Non-pigmented ciliary epithelial cell (primary cell): ENCODE results near the gene NR5A1.
A peak's percentile ranks its signal among the peaks of the same experiment; 100 is the strongest.

Experiments used
- DNase-seq: peaks from one replicate; pipeline ENCODE4 v3.0.0-alpha.2; 2010; ENCODE audit warnings: low read depth

NR5A1 gene

DNA sequence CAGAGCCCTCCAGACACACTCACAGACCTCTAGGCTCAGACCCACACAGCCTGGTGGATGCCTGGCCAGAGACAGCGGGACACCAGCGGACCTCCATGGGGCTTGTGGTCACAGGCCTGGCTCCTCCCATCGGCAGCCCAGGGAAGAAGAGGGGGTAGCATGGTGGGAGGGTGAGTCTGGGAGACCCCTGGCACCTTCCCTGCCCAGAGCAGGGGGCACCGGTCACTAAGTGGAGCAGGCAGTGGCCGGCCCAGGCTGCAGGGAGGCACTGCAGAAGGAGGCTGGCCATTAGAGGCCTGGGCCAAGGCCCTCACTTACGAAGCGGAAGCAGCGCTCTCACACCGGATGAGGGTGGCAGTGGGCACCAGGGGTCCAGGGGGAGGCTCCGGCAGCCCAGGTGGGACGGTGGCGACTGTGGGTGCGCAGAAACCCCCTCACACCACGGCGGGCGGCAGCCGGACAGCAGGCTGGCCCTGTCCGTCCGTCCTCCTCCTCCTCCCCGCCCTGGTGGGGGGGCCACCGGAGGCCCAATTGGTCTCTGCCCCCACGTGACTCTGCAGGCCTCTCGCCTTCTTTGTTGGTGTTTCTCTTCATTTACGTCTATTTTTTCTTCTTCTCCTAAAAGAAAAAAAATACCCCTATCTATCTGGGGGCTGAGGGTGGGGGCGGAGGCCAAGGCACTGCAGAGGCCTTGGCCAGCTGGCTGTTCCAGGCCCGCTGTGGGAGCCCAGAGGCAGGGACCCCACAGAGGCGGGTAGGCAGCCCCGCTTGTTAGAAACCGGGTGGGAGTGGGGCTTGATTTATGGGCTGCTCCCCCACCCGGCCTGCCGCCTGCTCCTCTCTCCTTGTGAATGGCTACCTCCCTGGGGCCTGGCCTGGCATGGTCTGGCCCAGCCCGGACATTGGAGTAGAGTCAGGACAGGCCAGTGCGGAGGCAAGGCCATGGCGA, at the start of gene NR5A1:
Gene NR5A1 (minus strand): TSS at position 469 of the 949 bp plus-strand sequence. CDS start 4,004 bp downstream, outside the sequence.
- no peak for DNase-seq

DNA sequence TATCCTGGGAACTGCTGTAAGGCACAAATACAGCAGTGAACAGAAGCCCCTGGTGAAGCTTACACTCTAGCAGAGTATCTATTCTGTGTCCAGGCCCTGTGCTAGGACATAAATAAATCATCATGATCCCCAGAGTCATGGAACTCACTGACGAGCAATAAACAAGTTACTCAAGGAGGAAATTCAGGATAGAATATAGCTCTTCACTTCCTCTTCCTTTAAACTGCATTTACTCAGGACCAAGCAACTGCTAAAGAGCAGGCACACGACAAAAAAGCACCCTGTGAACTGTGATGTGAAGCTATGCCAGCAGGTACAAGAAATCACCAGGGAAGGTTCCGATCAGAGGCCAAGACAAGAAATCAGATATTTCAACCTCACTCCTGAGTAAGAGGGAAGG, 47.8 kb upstream of the NR5A1 start:
- DNase-seq = no peak

GRCh38 chr9:124553738-124554137, 46.5 kb upstream of the NR5A1 start:
- peak; percentile 83 for DNase-seq

GRCh38 chr9:124552273-124552605, 45.0 kb upstream of the NR5A1 start:
- no peak for DNase-seq

DNA sequence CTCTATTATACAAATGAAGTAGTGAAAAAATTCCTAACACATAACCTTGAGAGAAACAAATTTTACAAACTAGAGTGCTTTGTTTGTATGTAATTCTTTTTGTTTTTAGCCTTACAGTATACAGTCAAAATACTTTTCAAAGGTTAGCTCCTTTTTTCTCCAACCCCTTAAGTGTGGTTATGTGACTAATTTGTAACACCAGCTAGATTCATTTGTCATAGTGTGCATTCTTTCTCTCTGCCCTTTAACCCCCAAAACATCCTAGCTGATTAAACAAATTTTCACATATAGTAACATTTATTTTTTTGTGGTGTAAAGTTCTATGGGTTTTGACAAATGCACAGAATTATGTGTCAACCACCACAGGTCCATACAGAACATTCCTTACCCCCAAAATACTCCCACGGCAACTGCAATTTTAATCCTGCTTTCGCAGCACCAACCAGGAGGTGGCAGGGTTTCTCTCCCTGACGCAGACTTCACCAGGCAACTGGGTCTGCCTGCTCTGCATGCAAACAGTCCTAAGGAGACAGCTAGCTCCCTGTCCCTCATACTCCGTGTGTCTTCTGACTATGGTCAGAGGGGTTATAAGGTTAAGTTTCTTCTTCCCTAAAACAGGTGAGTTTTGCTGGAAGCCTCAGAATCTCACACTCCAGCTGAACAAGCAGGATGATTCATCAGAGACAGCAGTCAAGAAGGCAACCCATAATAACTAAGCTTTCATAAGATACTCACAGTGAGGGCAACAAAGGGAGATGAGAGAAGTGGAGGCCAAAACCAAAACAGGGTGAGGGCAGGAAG, 44.5 kb upstream of the NR5A1 start:
- peak; percentile 63 for DNase-seq

DNA sequence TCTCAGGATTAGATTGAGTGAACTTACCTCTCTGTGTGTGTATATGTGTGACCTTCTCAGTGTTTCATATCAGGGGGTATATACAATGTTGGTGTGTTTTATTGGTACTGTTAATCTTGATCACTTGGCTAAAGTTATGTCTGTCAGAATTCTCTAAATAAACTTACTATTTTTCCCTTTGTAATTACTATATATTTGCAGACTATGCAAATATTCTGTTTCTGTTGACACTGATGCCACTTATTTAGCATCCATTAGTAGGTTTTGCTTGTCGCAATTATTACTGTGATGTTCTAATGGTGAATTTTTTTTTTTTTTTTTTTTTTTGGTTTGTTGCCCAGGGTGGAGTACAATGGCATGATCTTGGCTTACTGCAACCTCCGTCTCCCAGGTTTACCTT, 42.9 kb upstream of the NR5A1 start:
- DNase-seq = no peak

DNA sequence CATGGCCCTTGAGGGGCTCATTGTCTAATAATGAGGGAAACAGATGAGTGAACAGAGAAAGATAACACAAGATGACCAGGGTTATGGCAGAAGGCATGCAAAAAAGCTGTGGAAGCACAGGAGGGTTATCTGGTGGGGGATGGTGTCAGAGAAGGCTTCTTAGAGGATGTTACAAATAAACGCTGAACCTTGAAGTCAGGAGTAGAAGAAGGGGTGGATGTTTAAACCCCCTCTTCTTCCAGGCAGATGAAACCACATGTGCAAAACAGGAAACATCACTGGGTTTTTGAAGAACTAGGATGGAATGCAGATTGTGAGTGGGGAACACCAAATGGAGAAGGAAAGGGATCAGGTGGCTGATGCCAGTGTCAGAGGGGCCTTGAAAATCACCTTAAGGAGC, 41.8 kb upstream of the NR5A1 start:
- DNase-seq = no peak

- no peak for DNase-seq
Measured at GRCh38 chr9:124544535-124544934, 37.3 kb upstream of the NR5A1 start.

DNA sequence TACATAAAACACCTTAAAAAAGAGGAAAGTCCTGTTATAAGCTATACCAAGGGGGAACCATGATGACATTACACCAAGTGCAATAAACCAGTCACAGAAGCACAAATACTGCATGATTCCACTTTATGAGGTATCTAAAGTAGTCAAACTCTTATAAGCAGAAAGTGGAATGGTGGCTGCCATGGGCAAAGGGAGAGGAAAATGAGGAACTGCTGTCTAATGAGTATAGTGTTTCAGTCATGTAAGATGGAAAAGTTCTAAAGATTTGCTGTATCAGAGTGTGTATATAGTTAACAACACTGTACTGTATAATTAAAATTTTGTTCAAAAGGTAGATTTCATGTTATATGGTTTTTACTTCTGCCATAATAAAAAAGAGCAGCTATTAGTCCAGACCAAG, 34.6 kb upstream of the NR5A1 start:
- DNase-seq = no peak

- DNase-seq = no peak
Measured at GRCh38 chr9:124537926-124538325, 30.7 kb upstream of the NR5A1 start.

GRCh38 chr9:124535846-124536245, 28.6 kb upstream of the NR5A1 start:
- DNase-seq = no peak

DNA sequence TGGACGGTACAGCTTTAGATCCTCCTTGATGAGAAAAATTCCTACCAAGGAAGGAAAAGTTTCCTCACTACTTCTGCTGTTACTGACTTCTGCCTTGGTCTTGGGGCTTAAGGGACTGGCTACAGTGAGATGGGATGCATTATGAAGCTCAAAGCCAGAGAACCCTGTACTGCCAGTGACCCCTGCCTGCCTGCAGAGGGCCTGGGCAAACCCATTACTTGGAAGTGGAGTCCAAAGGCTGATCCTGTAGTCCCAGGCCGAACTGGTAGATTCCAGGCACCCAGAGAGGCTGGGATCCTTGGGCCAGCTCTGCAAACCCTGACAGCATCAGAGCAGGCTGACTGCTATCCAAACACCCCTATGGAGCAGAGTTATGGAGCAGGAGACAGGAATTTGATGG, 25.7 kb upstream of the NR5A1 start:
- DNase-seq = no peak

DNA sequence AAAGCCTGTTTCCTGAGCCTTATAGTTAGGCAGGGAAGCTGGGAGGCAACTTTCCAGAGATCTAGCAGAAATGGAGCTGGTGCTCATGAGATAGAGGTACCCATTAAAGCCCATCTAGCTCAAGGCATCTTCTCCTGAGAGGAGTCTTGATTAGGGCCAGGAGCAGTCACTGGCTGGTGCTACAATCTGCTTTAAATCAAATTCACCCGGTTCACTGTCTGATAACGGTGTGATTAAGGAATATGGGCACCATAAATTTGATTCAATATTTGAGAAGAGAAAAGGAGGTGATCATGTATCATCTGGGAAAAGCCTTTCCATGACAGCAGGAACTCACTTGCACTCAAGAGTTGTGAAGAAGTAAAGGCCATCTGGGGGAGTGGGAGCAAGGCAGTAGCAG, 23.9 kb upstream of the NR5A1 start:
- no peak for DNase-seq

GRCh38 chr9:124530246-124530645, 23.0 kb upstream of the NR5A1 start:
- DNase-seq = no peak

- DNase-seq = peak; percentile 6
Measured at GRCh38 chr9:124527781-124528180, 20.6 kb upstream of the NR5A1 start.

DNA sequence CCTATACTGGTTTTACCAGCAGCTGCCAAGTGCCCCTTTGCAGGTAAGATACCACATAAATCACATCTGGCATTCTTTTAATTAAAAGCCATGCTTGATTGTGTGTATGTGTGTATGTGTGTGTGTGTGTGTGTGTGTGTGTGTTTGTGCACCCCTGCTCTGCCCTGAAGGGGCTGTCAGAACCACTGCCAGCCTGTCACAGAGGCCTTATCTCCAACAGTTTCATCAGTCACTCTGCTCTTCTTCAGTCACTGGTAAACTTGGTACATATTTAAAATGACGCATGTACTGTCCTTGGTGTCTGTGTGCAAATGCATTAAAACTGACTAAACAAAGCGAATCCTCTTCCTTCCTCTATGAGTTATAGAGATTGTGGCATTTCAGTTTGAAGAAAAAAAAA, 19.0 kb upstream of the NR5A1 start:
- no peak for DNase-seq

DNA sequence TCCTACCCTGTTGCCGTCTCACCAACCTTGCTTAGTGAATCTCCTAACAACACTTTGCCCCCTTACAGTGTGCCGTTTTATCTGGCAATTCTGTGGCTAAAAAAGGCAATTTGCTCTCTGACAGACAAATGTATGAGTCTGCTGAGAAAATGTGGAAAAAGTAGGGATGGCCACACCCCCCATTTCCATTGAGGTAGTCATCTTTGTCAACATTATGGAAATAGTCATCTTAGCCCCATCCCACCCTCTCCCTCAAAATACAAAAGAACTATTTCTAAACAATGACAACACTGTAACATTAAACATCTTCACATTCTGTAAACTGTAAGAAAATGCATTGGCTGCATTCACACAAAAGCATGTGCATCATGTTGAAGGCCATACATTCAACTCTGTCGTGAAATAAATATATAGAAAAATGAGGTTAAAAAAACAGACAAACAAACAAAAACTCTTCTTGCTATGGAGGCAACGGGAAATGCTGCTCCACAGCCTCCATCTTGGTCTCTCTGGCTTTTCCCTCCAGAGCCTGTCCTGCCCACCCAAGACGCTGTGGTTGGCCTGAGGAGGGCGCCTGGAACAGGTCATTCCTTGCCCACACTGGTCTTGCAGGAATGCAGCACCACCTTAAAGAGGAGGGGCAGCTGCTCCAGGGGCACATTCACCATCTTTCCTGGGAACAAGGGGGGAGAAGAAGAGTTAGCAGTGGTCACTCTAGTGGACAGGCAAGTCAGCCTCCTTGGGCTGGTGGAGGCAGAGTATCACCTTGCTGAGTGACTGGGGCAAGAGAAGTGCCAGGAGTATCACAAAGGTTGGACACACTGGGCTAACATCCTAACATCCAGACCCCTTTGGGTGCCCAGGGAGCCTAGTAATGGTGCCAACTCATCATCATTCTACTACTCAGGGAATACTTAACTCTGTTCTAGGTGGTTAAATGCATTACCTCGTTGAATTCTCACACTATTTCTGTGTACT, 15.2 kb upstream of the NR5A1 start:
- no peak for DNase-seq

DNA sequence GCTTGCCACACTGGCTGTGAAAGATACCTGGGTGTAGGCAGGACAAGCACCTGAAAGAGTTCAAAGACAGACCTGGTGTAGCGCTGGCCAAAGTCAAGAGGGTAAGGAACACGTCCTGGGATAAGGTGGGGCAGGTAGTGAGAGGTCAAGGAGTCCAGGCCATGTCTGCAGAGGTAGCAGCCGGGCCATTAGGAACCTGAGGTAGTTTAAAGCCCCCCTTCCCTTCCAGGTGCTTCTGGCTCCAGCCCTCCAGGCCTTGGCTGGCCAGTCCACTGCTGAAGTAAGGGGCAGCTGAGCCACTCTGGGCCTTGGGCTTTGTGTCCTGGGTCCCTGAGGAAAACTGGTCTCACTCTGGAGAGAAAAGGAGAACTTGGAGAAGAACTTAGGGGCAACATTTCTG, 13.9 kb upstream of the NR5A1 start:
- DNase-seq = no peak

GRCh38 chr9:124520206-124520596, 13.0 kb upstream of the NR5A1 start:
- no peak for DNase-seq

DNA sequence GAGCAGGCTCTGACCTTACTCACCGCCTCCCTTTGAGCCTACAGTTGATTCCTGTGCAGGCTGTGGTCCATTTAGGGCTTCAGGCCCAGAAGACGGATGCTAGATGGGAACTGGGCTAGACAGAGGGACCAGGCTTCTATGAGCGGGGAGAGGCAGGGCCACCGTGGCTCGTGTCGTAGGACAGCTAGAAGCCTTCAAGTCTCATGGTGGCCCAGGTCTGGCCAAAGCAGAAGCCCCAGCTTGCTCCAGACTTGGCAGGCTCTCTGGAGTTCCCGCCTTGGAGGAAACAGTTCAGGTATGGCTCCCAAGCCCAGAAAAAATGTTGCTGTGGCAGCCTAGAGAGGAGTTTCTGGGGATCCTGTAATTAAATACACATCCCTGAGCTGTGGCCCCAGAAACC, 10.9 kb upstream of the NR5A1 start:
- DNase-seq = no peak

- DNase-seq = no peak
Measured at GRCh38 chr9:124517600-124517999, 10.4 kb upstream of the NR5A1 start.

GRCh38 chr9:124514874-124515273, 7.7 kb upstream of the NR5A1 start:
- no peak for DNase-seq
